GM23338 (cell line): ENCODE measurements around the gene NIM1K. TPM values are rescaled to one million over a fixed set of nuclear protein-coding genes. Genes with fewer than 3 reads are reported as not detected.

Source experiments
- ATAC-seq: fragments of 200-7000 bp; cut with Tn5 transposase; 3 replicates; pipeline ENCODE4 v1.9.1; 2020
- DNase-seq: peaks from one replicate; pipeline ENCODE4 v3.0.0-alpha.2; 2015; ENCODE audit warnings: low spot score
- H2AFZ ChIP-seq: fragments of 200-600 bp; sonication (generic); 2 replicates; pipeline ENCODE4 v1.8.0; 2016; ENCODE audit warnings: antibody characterized with exemption, mild to moderate bottlenecking, moderate library complexity
- H3F3A ChIP-seq: fragments of 200-600 bp; sonication (generic); replicated peaks from 2 replicates; pipeline ENCODE4 v1.8.0; 2017; ENCODE audit warnings: antibody characterized with exemption, mixed run types, low read depth
- H3K27ac ChIP-seq: fragments of 200-600 bp; sonication (generic); 2 replicates; pipeline ENCODE4 v1.6.1; 2016; ENCODE audit warnings: low read depth
- H3K27me3 ChIP-seq: fragments of 200-600 bp; sonication (generic); 2 replicates; pipeline ENCODE4 v1.8.0; 2016; ENCODE audit warnings: mild to moderate bottlenecking, mixed run types, moderate library complexity; ENCODE audit not compliant: insufficient read depth
- H3K36me3 ChIP-seq: fragments of 200-600 bp; sonication (generic); 2 replicates; pipeline ENCODE4 v1.8.0; 2016; ENCODE audit warnings: mild to moderate bottlenecking; ENCODE audit not compliant: insufficient read depth
- H3K4me1 ChIP-seq: fragments of 200-600 bp; sonication (generic); 2 replicates; pipeline ENCODE4 v1.8.0; 2016; ENCODE audit warnings: mild to moderate bottlenecking, moderate library complexity; ENCODE audit not compliant: insufficient read depth
- H3K4me2 ChIP-seq: fragments of 200-600 bp; sonication (generic); 2 replicates; pipeline ENCODE4 v1.7.1; 2017; ENCODE audit warnings: mixed run types
- H3K4me3 ChIP-seq: fragments of 200-600 bp; sonication (generic); 2 replicates; pipeline ENCODE4 v1.6.1; 2016; ENCODE audit warnings: mixed run types
- H3K79me2 ChIP-seq: fragments of 200-600 bp; sonication (generic); replicated peaks from 2 replicates; pipeline ENCODE4 v1.8.0; 2017; ENCODE audit warnings: mild to moderate bottlenecking; ENCODE audit not compliant: insufficient read depth
- H3K9me2 ChIP-seq: fragments of 200-600 bp; sonication (generic); 2 replicates; pipeline ENCODE4 v1.8.0; 2017; ENCODE audit not compliant: insufficient read depth
- H4K20me1 ChIP-seq: fragments of 200-600 bp; sonication (generic); replicated peaks from 2 replicates; pipeline ENCODE4 v1.8.0; 2017; ENCODE audit warnings: mild to moderate bottlenecking; ENCODE audit not compliant: insufficient read depth
- H3K27ac Mint-ChIP-seq: 2 replicates; pipeline ENCODE4 v1.8.0; 2020; ENCODE audit warnings: inconsistent platforms, mild to moderate bottlenecking, moderate library complexity, mixed read lengths
- H3K27me3 Mint-ChIP-seq: 3 replicates; pipeline ENCODE4 v1.8.0; 2022; ENCODE audit warnings: low read depth, mild to moderate bottlenecking, moderate library complexity, mixed read lengths, inconsistent platforms; ENCODE audit not compliant: insufficient read depth, poor library complexity
- H3K36me3 Mint-ChIP-seq: 3 replicates; pipeline ENCODE4 v1.8.0; 2021; ENCODE audit warnings: low read depth, mild to moderate bottlenecking, inconsistent platforms, moderate library complexity, mixed read lengths
- H3K4me1 Mint-ChIP-seq: 3 replicates; pipeline ENCODE4 v1.8.0; 2020; ENCODE audit warnings: mild to moderate bottlenecking, inconsistent platforms, mixed read lengths
- H3K4me3 Mint-ChIP-seq: 3 replicates; pipeline ENCODE4 v1.8.0; 2021; ENCODE audit warnings: moderate library complexity, mild to moderate bottlenecking, inconsistent platforms, mixed read lengths
- H3K9me3 Mint-ChIP-seq: 3 replicates; pipeline ENCODE4 v1.8.0; 2020; ENCODE audit warnings: moderate library complexity, mild to moderate bottlenecking, inconsistent platforms, mixed read lengths
- ETS1 ChIP-seq: IDR thresholded peaks from 2 replicates; pipeline ENCODE4 v1.6.1; 2016; ENCODE audit warnings: antibody characterized with exemption
- EZH2 ChIP-seq: fragments of 200-600 bp; sonication (generic); IDR thresholded peaks from one replicate; pipeline ENCODE4 v1.8.0; 2017; ENCODE audit warnings: antibody characterized with exemption, mild to moderate bottlenecking, low read depth; ENCODE audit not compliant: unreplicated experiment
- NANOG ChIP-seq: IDR thresholded peaks from 2 replicates; pipeline ENCODE4 v1.6.1; 2016; ENCODE audit warnings: antibody characterized with exemption, borderline replicate concordance
- REST ChIP-seq: IDR thresholded peaks from one replicate; pipeline ENCODE4 v1.6.1; 2018; ENCODE audit warnings: antibody characterized with exemption; ENCODE audit not compliant: unreplicated experiment
- STAT1 ChIP-seq: IDR thresholded peaks from one replicate; pipeline ENCODE4 v1.6.1; 2016; ENCODE audit warnings: antibody characterized with exemption; ENCODE audit not compliant: unreplicated experiment
- polyA plus RNA-seq: library from polyadenylated mRNA; unstranded; fragments of >200 nt; fragmentation: Nextera tagmentation; extraction: Ambion mirVana; gene quantifications from 2 replicates; pipeline ENCODE4 v1.2.1, GENCODE V29; 2016
- total RNA-seq: library from RNA; depleted of rRNA; stranded (reverse); fragments of >200 nt; shearing (Covaris generic); gene quantifications from 2 replicates; pipeline ENCODE4 v1.2.3, GENCODE V29; 2014
- TF ChIP-seq, protein P1 (sequence below): fragments of 250-450 bp; sonication (Bioruptor Pico); IDR thresholded peaks from 2 replicates; pipeline ENCODE4 v1.5.0; 2020; ENCODE audit warnings: mild to moderate bottlenecking, moderate library complexity

NIM1K gene
- total and polyA plus RNA-seq, 2 experiments from 2014 or later: not detected

GRCh38 chr5:43152946-43153345 is 39.1 kb upstream of the NIM1K start:
- Histone ChIP-seq H3K27me3 (no peaks in the 10 kb centered on the region), H3K4me2 (no peak overlapping the region), H3F3A (no peaks in the 10 kb centered on the region), H3K9me2 (no peaks in the 10 kb centered on the region), H3K27ac (no peak overlapping the region), H3K4me3 (no peak overlapping the region), H3K36me3 (no peaks in the 10 kb centered on the region), H3K79me2 (peaks cover 39% of the 10 kb centered on the region), H4K20me1 (peaks cover 32% of the 10 kb centered on the region), H2AFZ (no peak overlapping the region), H3K4me1 (peaks cover 16% of the 10 kb centered on the region)
- Mint-ChIP-seq H3K4me3 (no peak overlapping the region), H3K4me1 (peaks cover 22% of the 10 kb centered on the region), H3K27ac (no peak overlapping the region), H3K9me3 (no peaks in the 10 kb centered on the region), H3K36me3 (peaks cover 13% of the 10 kb centered on the region), H3K27me3 (no peaks in the 10 kb centered on the region)
- no peak for TF ChIP-seq EZH2
- TF ChIP-seq, protein P1, sequence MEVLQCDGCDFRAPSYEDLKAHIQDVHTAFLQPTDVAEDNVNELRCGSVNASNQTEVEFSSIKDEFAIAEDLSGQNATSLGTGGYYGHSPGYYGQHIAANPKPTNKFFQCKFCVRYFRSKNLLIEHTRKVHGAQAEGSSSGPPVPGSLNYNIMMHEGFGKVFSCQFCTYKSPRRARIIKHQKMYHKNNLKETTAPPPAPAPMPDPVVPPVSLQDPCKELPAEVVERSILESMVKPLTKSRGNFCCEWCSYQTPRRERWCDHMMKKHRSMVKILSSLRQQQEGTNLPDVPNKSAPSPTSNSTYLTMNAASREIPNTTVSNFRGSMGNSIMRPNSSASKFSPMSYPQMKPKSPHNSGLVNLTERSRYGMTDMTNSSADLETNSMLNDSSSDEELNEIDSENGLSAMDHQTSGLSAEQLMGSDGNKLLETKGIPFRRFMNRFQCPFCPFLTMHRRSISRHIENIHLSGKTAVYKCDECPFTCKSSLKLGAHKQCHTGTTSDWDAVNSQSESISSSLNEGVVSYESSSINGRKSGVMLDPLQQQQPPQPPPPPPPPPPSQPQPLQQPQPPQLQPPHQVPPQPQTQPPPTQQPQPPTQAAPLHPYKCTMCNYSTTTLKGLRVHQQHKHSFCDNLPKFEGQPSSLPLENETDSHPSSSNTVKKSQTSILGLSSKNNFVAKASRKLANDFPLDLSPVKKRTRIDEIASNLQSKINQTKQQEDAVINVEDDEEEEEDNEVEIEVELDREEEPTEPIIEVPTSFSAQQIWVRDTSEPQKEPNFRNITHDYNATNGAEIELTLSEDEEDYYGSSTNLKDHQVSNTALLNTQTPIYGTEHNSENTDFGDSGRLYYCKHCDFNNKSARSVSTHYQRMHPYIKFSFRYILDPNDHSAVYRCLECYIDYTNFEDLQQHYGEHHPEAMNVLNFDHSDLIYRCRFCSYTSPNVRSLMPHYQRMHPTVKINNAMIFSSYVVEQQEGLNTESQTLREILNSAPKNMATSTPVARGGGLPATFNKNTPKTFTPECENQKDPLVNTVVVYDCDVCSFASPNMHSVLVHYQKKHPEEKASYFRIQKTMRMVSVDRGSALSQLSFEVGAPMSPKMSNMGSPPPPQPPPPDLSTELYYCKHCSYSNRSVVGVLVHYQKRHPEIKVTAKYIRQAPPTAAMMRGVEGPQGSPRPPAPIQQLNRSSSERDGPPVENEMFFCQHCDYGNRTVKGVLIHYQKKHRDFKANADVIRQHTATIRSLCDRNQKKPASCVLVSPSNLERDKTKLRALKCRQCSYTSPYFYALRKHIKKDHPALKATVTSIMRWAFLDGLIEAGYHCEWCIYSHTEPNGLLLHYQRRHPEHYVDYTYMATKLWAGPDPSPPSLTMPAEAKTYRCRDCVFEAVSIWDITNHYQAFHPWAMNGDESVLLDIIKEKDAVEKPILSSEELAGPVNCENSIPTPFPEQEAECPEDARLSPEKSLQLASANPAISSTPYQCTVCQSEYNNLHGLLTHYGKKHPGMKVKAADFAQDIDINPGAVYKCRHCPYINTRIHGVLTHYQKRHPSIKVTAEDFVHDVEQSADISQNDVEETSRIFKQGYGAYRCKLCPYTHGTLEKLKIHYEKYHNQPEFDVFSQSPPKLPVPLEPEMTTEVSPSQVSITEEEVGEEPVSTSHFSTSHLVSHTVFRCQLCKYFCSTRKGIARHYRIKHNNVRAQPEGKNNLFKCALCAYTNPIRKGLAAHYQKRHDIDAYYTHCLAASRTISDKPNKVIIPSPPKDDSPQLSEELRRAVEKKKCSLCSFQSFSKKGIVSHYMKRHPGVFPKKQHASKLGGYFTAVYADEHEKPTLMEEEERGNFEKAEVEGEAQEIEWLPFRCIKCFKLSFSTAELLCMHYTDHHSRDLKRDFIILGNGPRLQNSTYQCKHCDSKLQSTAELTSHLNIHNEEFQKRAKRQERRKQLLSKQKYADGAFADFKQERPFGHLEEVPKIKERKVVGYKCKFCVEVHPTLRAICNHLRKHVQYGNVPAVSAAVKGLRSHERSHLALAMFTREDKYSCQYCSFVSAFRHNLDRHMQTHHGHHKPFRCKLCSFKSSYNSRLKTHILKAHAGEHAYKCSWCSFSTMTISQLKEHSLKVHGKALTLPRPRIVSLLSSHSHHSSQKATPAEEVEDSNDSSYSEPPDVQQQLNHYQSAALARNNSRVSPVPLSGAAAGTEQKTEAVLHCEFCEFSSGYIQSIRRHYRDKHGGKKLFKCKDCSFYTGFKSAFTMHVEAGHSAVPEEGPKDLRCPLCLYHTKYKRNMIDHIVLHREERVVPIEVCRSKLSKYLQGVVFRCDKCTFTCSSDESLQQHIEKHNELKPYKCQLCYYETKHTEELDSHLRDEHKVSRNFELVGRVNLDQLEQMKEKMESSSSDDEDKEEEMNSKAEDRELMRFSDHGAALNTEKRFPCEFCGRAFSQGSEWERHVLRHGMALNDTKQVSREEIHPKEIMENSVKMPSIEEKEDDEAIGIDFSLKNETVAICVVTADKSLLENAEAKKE: no peak
- no peak for TF ChIP-seq REST
- no peak for TF ChIP-seq ETS1
- TF ChIP-seq STAT1: no peak
- TF ChIP-seq NANOG: no peak
- no peak for ATAC-seq
- DNase-seq: no peak
